Mononuclear cell (primary cell): Measurements from ENCODE around the gene GPR143. TPM values are rescaled to one million over a fixed set of nuclear protein-coding genes. Genes with fewer than 3 reads are reported as not detected.

ENCODE experiments used
- H3K27me3 ChIP-seq: 2 replicates; pipeline ENCODE4 v1.6.0; 2011; ENCODE audit warnings: low read length, control low read depth; ENCODE audit not compliant: insufficient read depth
- H3K4me1 ChIP-seq: 2 replicates; pipeline ENCODE4 v1.5.1; 2011; ENCODE audit warnings: mild to moderate bottlenecking, low read length, control low read depth; ENCODE audit not compliant: insufficient read depth
- H3K4me3 ChIP-seq: 2 replicates; pipeline ENCODE4 v1.5.1; 2011; ENCODE audit warnings: mild to moderate bottlenecking, low read length, moderate library complexity
- H3K9me3 ChIP-seq: 2 replicates; pipeline ENCODE4 v1.5.1; 2011; ENCODE audit warnings: low read depth, mild to moderate bottlenecking, control low read depth, low read length
- total RNA-seq: library from RNA; depleted of rRNA; stranded (reverse); fragments of >200 nt; gene quantifications from one replicate; pipeline ENCODE4 v1.2.3, GENCODE V29; 2012

The GPR143 gene
- total RNA-seq, 1 donor, result not detected

- Histone ChIP-seq H3K9me3 (no peaks in the 10 kb centered on the region), H3K4me3 (no peak overlapping the region), H3K4me1 (peaks cover 6% of the 10 kb centered on the region), H3K27me3 (no peaks in the 10 kb centered on the region)
Observed at GRCh38 chrX:9745417-9746115, 20.1 kb downstream of the GPR143 start.

GRCh38 chrX:9739130-9739529 is 26.5 kb downstream of the GPR143 start:
- Histone ChIP-seq H3K9me3 (no peaks in the 10 kb centered on the region), H3K27me3 (no peaks in the 10 kb centered on the region), H3K4me1 (no peaks in the 10 kb centered on the region), H3K4me3 (no peak overlapping the region)

- Histone ChIP-seq H3K9me3 (no peaks in the 10 kb centered on the region), H3K4me1 (no peaks in the 10 kb centered on the region), H3K4me3 (no peak overlapping the region), H3K27me3 (no peaks in the 10 kb centered on the region)
Observed at GRCh38 chrX:9738151-9738550, 27.5 kb downstream of the GPR143 start.

- Histone ChIP-seq H3K27me3 (no peaks in the 10 kb centered on the region), H3K4me3 (no peak overlapping the region), H3K9me3 (no peaks in the 10 kb centered on the region), H3K4me1 (no peaks in the 10 kb centered on the region)
Observed at GRCh38 chrX:9737363-9737762, 28.3 kb downstream of the GPR143 start.

GRCh38 chrX:9730752-9731151 is 34.9 kb downstream of the GPR143 start:
- Histone ChIP-seq H3K9me3 (no peaks in the 10 kb centered on the region), H3K27me3 (no peaks in the 10 kb centered on the region), H3K4me3 (no peak overlapping the region), H3K4me1 (no peaks in the 10 kb centered on the region)

DNA sequence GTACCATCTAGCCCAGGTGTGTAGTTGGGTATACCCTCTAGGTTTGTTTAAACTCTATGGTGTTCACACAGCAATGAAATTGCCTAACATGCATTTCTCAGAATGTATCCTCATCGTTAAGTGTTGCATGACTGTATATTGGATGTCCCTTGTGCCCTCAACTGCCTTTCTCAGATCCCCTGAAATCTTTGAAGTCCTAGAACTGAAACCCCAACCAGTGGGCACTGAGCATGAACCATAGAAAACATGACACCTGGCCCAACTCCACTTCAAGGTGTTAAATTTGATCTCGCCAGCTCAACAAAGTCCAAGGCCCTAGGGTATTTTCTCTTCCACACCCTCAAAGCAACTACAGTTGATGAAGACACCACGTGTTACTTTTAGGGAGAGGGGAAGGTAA is 35.6 kb downstream of the GPR143 start:
- Histone ChIP-seq H3K27me3 (no peaks in the 10 kb centered on the region), H3K4me3 (no peak overlapping the region), H3K9me3 (no peaks in the 10 kb centered on the region), H3K4me1 (no peaks in the 10 kb centered on the region)

- Histone ChIP-seq H3K27me3 (no peaks in the 10 kb centered on the region), H3K9me3 (no peaks in the 10 kb centered on the region)
Observed at GRCh38 chrX:9729171-9729885, 36.3 kb downstream of the GPR143 start.

GRCh38 chrX:9728261-9728660 is 37.4 kb downstream of the GPR143 start:
- Histone ChIP-seq H3K9me3 (no peaks in the 10 kb centered on the region), H3K4me1 (no peaks in the 10 kb centered on the region), H3K4me3 (no peak overlapping the region), H3K27me3 (no peaks in the 10 kb centered on the region)

More at GRCh38 chrX:9729171-9729885, 36.3 kb downstream of the GPR143 start:
- H3K4me1 ChIP-seq, result no peaks in the 10 kb centered on the region
- no peak overlapping the region for H3K4me3 ChIP-seq

- H3K27me3 ChIP-seq, result no peaks in the 10 kb centered on the region
- H3K9me3 ChIP-seq, result no peaks in the 10 kb centered on the region
- H3K4me3 ChIP-seq, result no peak overlapping the region
- H3K4me1 ChIP-seq, result no peaks in the 10 kb centered on the region
Observed at GRCh38 chrX:9724711-9725110, 40.9 kb downstream of the GPR143 start.

GRCh38 chrX:9717376-9717775 is 48.3 kb downstream of the GPR143 start:
- Histone ChIP-seq H3K27me3 (no peaks in the 10 kb centered on the region), H3K9me3 (no peaks in the 10 kb centered on the region), H3K4me3 (no peak overlapping the region), H3K4me1 (no peaks in the 10 kb centered on the region)

- peaks cover 6% of the 10 kb centered on the region for H3K4me1 ChIP-seq
- no peaks in the 10 kb centered on the region for H3K9me3 ChIP-seq
- H3K4me3 ChIP-seq, result no peak overlapping the region
- no peaks in the 10 kb centered on the region for H3K27me3 ChIP-seq
Observed at GRCh38 chrX:9710332-9710731, 55.3 kb downstream of the GPR143 start.

- Histone ChIP-seq H3K4me1 (peaks cover 6% of the 10 kb centered on the region), H3K27me3 (no peaks in the 10 kb centered on the region), H3K9me3 (no peaks in the 10 kb centered on the region)
Observed at GRCh38 chrX:9708923-9709553, 56.6 kb downstream of the GPR143 start.

DNA sequence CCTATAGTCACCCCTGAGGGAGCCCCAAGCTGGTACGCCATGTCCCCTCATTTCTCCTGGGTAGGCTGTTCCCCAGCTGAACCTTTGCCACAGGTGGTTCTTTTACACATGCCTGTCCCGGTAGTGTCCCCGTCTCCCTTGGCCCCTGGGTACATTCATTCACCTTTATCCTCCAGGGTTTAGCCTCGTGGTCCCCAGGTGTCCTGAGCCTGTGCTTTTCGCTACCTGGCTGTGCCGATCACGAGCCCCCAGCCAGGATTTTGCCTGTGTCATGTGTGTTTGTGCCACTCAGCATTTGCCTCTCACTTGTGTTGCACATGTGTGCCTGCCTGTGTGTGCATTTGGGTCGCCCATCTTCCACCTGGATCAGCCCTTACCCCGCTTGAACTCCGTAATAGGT is 57.6 kb downstream of the GPR143 start:
- Histone ChIP-seq H3K4me3 (no peak overlapping the region), H3K27me3 (no peaks in the 10 kb centered on the region)

More at GRCh38 chrX:9708923-9709553, 56.6 kb downstream of the GPR143 start:
- no peak overlapping the region for H3K4me3 ChIP-seq

DNA sequence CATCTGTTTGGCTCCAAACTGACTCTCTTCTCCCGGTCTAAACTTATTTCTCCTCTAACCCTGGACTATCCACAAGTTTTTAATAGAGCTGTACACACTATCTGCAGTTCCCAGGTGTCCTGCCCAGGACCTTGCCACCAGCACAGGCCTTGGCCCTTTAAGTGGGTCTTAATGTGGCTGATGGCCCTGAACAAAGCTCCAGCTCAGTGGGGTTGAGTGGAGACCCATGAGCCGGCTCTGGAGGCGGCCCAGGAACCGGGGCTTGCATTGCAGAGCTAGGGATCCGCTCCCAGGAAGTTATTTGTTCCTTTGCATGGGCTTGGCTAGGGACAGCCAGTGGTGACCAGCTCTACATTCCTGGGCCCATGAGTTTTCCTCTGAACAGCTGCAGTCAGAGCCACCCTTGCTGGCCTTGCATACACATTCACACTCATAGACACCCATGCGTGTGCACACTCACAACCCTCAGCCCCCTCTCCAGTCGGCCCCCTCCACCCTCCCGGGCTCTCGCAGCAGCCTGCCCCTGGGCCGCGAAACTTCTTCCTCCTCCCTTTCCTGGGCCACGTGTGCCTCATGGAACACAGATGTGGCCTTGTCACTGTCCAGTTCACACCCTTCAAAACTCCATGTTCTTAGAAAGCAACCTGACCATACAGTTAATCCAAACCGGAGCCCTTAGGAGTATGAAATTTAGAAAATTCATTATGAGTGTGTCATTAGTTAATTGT is 58.2 kb downstream of the GPR143 start:
- peaks cover 6% of the 10 kb centered on the region for H3K4me1 ChIP-seq
- no peaks in the 10 kb centered on the region for H3K9me3 ChIP-seq
- no peak overlapping the region for H3K4me3 ChIP-seq
- H3K27me3 ChIP-seq, result no peaks in the 10 kb centered on the region

More for the DNA sequence above, 57.6 kb downstream of the GPR143 start:
- H3K9me3 ChIP-seq, result no peaks in the 10 kb centered on the region
- peaks cover 6% of the 10 kb centered on the region for H3K4me1 ChIP-seq

- H3K9me3 ChIP-seq, result no peaks in the 10 kb centered on the region
- H3K4me3 ChIP-seq, result no peak overlapping the region
- H3K27me3 ChIP-seq, result no peaks in the 10 kb centered on the region
- peaks cover 6% of the 10 kb centered on the region for H3K4me1 ChIP-seq
Observed at GRCh38 chrX:9706421-9706820, 59.2 kb downstream of the GPR143 start.
